ENCODE data around the gene EFEMP1.

DNA sequence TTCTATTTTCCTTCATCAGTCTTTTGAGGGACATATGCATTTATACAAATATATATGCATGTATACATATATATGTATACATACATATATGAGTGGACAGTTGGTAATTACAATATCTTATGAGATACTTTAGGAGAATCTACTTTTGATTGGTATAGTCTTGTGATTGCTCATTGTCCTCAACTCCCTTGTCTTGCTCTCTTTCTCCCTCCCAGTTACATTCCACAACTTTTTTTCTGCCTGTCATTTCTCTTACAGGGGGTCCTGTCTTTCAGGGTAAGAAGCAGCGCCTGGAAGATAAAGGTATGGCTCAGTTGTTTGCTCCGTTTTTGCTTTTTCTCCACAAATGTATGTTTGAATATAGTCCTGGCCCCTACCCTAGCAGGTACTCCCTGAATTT, 19.9 kb downstream of the EFEMP1 start:
- no peak for TF ChIP-seq ZNF274 (IDR thresholded peaks at IDR 0.05; ENCODE audit: low read depth, low read length)
- no peak for TF ChIP-seq YY1 (IDR thresholded peaks at IDR 0.05; ENCODE audit: insufficient read depth, insufficient read length)
